GM19023 (cell line): ENCODE measurements around the gene GUCY2C.
"Not testable (repeated sequence)": the region's sequence is repeated elsewhere in the genome, so short reads cannot be mapped to it uniquely, and the experiment has no call there.

Source experiments
- ATAC-seq: cut with Tn5 transposase; IDR thresholded peaks from one replicate; pipeline ENCODE4 v1.9.1; 2021; ENCODE audit warnings: mild to moderate bottlenecking, moderate library complexity; ENCODE audit not compliant: unreplicated experiment

The GUCY2C gene

GRCh38 chr12:14696265-14696741 is at the start of gene GUCY2C:
TSS of gene GUCY2C (minus strand) at chr12:14696599. CDS start at chr12:14696448, 151 bp downstream.
- ATAC-seq, result no peak

DNA sequence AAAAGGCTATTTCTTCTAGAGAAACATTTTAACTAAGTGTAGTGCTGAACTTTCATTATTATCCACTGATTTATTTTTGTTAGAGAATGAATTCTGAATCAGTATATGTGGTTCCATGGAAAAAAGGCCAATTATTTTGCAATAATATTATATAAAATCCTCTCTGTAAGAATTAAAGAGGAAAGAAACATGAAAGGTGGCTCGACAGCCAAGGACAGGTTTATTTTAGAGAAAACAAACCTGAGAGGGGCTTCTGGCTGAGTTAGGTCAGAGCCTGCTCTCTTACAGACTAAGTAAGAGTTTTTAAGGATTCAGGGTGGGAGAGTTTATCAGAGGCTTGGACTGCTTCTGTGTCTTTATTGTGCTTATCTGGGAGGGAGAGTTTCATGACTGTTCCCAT is 46.7 kb upstream of the GUCY2C start:
- ATAC-seq, result no peak

GRCh38 chr12:14741942-14742341 is 45.5 kb upstream of the GUCY2C start:
- ATAC-seq, result no peak

- no peak for ATAC-seq
Measured at GRCh38 chr12:14741153-14741552, 44.8 kb upstream of the GUCY2C start.

DNA sequence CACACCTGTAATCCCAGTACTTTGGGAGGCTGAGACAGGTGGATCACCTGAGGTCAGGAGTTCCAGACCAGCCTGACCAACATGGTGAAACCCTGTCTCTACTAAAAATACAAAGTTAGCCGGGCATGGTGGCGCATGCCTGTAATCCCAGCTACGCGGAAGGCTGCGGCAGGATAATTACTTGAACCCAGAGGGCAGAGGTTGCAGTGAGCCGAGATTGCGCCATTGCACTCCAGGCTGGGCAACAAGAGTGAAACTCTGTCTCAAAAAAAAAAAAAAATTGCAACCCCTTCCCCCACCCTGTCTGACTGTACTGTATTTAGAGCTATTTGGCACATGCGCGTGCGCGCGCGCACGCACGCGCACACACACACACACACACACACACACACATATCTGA is 40.0 kb upstream of the GUCY2C start:
- ATAC-seq, result not testable (repeated sequence)

DNA sequence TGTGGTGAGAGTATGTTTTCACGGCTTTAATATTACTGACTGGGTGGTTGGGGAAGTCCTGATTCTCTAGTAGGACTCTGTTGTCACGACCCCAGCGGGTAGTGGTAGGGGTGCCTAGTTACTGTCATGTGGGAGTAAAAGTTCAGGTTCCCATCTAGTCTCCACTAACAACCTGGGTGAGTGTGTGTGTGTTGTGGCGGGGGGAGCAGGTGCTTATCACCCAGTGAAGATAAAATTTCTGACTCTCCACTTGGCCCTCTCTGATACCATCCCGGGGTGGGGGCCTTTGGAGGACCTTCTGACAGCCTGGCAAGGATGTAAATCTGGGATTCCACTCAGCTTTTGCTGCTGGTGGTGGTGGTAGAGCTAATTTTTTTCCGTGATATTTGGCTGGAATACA is 35.4 kb upstream of the GUCY2C start:
- ATAC-seq, result no peak

- no peak for ATAC-seq
Measured at GRCh38 chr12:14729586-14729985, 33.2 kb upstream of the GUCY2C start.

GRCh38 chr12:14723763-14724162 is 27.4 kb upstream of the GUCY2C start:
- no peak for ATAC-seq

GRCh38 chr12:14716848-14717444 is 20.5 kb upstream of the GUCY2C start:
- ATAC-seq, result no peak

- ATAC-seq, result no peak
Measured at GRCh38 chr12:14714437-14714836, 18.0 kb upstream of the GUCY2C start.

- no peak for ATAC-seq
Measured at GRCh38 chr12:14710632-14711320, 14.4 kb upstream of the GUCY2C start.

DNA sequence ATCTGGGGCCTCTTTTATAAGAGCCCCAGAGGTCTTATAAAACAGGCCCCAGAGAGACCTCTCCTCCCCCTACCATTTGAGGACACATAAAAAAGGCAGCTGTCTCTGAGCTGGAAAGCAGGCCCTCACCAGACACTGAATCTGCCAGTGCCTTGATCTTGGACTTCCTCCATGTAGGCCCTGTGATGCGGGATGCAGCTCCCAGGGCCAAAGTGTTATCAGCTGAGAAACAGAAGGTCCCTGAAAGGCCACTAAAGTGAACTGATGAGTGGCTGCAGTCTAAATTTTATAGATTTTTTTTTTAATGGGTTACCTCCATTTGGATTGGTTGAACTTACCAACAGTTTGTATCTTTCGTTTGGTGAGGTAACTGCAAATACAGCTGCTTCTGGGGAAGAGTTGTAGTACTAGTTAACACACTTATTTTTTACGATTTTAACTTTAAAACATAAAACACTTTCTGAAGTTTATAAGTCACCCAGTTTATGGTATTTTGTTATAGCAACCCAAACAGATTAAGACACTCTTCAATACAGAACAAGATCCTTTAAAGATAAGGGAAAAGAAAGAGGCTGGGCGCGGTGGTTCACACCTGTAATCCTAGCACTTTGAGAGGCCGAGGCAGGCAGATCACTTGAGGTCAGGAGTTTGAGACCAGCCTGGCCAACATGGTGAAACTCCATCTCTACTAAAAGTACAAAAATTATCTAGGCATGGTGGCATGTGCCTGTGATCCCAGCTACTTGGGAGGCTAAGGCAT is 5.6 kb upstream of the GUCY2C start:
- no peak for ATAC-seq

DNA sequence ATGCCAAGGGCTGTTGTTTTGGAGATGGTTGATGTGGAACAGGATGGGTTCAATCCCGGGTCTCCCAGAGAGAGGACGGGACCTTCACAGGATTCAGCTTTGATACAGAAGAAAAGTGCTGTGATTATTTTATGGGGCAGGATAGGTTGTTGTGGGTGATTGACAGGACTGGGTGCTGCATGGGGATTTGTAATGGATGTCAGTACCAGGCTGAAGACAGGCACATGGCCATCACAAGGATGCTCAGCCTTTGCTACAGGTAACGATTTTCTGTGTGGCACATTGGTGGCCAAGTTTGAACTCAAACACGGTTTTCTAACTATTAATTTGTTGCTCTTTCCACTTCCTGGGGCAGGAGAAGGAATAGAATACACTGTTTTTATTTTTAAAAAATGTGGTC is 4.5 kb upstream of the GUCY2C start:
- no peak for ATAC-seq

GRCh38 chr12:14699923-14700322 is 3.5 kb upstream of the GUCY2C start:
- ATAC-seq, result no peak

DNA sequence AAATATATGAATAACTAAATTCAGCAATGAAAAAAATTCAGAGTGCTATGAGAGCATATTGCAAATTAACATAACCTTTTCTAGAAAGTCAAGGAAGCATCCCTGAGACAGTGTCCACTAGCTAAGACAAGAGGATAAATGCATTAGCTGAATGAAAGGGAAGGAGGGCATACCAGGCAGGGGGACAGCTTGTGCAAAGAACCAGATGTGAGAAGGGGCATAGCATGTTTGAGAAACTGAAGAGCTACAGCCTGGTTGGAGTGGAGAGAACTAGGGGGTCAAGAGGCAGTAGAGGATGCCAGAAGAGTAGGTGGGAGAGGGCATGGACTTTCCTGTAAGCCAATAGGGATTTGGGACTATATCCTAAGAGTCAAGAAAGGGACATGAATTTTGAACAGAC is 2.2 kb upstream of the GUCY2C start:
- ATAC-seq, result no peak

DNA sequence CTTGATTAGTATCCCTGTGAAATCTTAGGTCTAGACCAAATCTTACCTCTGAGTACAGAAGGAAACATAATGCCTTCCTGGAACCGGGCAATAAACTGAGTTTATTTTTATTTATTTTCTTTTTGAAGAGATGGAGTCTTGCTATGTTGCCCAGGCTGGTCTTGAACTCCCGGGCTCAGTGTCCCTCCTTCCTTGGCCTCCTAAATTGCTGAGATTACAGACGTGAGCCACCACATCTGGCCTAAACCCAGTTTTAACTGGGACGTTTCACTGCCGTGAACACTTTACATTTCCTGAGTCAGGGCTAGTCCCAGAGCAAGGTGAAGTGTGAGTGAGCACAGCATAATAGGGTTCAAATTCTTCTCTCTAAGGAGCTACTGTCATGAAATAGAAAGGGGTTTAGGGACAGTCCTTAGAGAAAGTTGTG is 671 bp downstream of the GUCY2C start:
- ATAC-seq, result no peak

DNA sequence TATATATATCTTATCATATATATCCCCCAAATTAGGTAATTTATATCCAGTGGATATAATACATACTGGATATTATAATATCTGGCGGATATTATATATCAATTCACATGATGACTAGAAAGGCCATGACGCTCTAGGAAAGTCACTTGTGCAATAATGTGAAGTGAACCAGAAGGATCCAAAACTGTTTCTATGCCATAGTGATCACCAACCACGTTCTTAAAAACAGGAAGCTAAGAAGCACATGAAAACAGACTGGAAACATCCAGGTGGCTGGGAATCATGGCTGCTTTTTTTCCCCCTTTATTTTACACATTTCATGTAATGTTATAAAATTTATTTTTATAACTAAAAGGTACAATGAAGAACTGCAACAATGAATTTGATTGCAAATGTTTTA is 1.4 kb downstream of the GUCY2C start:
- ATAC-seq, result no peak

DNA sequence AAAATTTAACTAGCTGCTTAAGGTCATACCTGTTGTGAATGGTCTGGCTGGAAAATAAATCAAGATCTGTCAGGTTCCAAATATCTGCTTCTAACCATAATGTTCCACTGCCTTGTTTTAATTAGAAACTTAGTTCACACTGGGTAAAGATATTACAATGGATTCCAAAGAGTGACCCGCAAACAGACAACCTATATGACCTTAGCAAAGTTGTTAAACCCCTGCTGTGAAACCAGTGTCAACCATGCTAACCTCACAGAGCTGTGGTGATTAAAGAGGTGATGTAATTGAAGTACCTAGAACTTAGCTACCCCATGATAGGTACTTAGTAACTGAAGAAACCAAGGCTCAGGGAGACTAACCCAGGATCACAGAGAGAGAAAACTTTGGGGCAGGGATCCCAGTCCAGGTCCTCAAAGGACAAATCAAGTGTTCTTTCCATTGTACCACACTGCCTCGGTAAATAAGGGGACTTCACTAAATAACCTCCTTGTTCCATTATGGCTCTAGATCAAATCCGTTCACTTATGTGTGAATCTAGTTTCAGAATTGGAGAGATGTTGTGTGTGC is 2.2 kb downstream of the GUCY2C start:
- ATAC-seq, result no peak

DNA sequence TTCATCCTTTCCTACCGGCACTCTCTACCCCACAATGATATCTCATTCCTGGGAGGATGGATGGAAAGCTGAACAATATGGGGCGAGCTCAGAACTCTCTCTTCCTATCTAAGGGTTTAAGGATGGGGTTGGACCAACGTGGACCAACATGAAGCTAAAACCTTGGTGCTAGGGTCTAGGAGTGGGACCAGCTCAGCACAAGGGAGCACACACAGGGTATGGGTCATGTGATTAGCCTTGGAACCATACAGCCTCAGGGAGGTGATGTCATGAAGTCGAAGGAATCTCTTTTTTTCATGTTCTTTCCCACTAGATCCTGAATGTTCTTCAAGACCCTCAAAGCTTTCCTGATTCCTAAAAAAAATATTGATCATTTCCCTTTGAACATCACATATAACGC is 3.3 kb downstream of the GUCY2C start:
- no peak for ATAC-seq

- ATAC-seq, result no peak
Measured at GRCh38 chr12:14691560-14691959, 4.8 kb downstream of the GUCY2C start.

DNA sequence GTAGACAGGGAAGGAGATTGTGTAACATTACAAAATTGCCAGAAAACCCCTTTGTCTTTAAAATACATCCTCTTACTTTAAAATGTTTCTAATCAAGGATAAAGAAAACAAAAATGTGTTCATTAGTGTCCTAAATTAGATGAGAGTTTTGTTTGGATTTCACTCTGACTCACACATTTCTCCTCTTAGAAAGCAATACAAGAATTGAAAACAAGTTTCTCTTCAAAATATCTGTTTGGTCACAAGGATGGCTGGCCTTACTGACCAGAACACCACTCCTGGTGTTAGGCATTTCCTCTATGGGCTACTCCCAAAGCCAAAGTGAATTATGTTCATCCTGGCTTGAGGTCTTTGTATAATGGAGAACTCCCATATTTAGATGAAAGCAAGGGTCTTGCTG is 6.4 kb downstream of the GUCY2C start:
- ATAC-seq, result no peak

DNA sequence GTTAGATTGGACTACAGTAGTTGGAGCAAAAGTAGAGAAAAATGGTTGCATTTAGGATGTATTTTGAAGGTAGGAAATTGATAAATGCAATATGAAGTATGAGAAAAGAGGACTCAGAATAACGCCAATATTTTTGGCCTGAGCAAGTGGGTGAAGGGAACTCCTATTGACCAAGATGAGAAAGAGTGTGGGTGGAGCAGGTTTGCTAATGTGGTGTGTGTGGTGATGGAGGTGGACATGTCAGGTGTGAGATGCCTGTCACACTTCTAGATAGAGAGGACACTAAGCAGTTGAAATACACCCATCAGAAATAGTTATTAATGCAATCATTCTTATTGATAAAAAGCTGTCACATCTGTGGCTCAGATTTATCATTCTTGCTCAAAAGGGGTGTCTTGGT is 7.3 kb downstream of the GUCY2C start:
- ATAC-seq, result no peak
